Activated CD4-positive, alpha-beta T cell treated with anti-CD3 and anti-CD28 coated beads, Interleukin-2, amount 10 ng/mL, durations not matched to agents 24 days and 14 days (primary cell): Measurements from ENCODE around the gene MANSC1. TPM values are rescaled to one million over a fixed set of nuclear protein-coding genes. Genes with fewer than 3 reads are reported as not detected.

Experiments used
- DNase-seq: peaks from one replicate; pipeline ENCODE4 v3.0.0; 2022
- H3K27ac Mint-ChIP-seq: one replicate; pipeline ENCODE4 v1.8.0; 2022; ENCODE audit warnings: mild to moderate bottlenecking, mixed read lengths
- H3K27me3 Mint-ChIP-seq: one replicate; pipeline ENCODE4 v1.8.0; 2022; ENCODE audit warnings: mixed read lengths
- H3K36me3 Mint-ChIP-seq: one replicate; pipeline ENCODE4 v1.8.0; 2022; ENCODE audit warnings: low read depth, mild to moderate bottlenecking, mixed read lengths
- H3K4me1 Mint-ChIP-seq: one replicate; pipeline ENCODE4 v1.8.0; 2021; ENCODE audit warnings: mixed read lengths
- H3K4me3 Mint-ChIP-seq: one replicate; pipeline ENCODE4 v1.8.0; 2022; ENCODE audit warnings: mild to moderate bottlenecking, moderate library complexity, mixed read lengths
- H3K9me3 Mint-ChIP-seq: one replicate; pipeline ENCODE4 v1.8.0; 2021; ENCODE audit warnings: mixed read lengths
- intact Hi-C: fragments of 100-400 bp; cut with micrococcal nuclease; formaldehyde crosslinking; loops from one replicate; pipeline ENCODE4 v1.15.1; 2023
- total RNA-seq: library from RNA; stranded (reverse); gene quantifications from 2 replicates; pipeline ENCODE4 v1.2.3, GENCODE V29; 2022

The MANSC1 gene
- 0.88 and 1.1 TPM in 2 replicates for total RNA-seq

DNA sequence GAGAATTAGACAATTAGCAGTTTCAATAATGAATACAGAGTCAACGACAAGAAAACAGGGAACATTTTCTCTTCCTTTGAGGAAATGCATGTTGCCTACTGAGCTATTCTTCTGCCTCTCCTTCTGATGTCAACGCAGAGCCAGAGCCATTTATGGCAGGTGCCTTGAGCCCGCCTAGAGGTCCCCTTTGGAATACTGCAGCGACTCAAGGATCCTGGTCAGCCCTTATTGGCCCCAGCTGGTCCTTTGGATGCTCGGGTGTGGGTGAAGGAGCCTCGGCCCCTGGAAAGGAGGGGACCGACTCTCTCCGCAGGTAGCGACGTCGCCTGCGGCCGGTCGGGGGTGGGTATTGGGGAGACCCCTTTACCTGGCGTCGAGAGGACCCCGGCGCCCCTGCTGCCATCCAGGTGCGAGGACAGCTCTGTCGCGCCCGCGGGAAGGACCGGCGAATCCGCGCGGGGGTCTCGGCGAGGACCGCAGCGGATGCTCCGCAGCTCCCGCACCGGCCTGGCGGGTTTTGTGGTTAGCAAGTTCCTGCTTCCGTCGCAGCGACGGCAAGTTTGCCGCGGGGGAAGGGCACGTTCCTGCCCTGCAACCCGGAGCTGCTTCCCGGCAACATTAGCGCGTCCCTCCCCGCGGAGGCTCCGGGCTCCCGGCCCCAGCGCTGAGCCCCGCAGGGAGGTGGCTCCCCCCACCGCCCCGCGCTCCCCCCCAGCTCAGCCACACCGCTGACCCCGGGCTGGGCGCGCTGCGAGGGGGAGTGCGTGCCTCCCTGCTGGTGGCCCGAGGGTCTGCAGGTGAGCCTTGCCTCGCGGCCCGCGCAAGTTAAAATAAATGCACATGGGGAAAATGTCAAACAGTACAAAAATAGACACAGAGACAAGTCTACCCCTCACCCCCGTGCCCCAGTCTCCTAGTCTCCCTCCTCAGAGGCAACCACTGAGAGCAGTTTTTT, at the start of gene MANSC1:
Gene MANSC1 (minus strand): TSS at position 532 of the 955 bp plus-strand sequence. CDS start 6,928 bp downstream, outside the sequence.
- Mint-ChIP-seq H3K4me1 (peaks cover 24% of the 10 kb centered on the region), H3K27ac (peak within 1 kb of the TSS; percentile 47), H3K4me3 (peak within 1 kb of the TSS; percentile 62), H3K36me3 (no peaks in the 10 kb centered on the region), H3K9me3 (no peaks in the 10 kb centered on the region), H3K27me3 (peaks cover 1% of the 10 kb centered on the region)
- DNase-seq, result peak; percentile 85
- intact Hi-C loops, result no loop called here

GRCh38 chr12:12399161-12399560, 49.1 kb upstream of the MANSC1 start:
- no peak overlapping the region for H3K27ac Mint-ChIP-seq
- intact Hi-C loops, result no loop called here
- DNase-seq, result no peak
- peaks cover 6% of the 10 kb centered on the region for H3K9me3 Mint-ChIP-seq
- no peak overlapping the region for H3K4me3 Mint-ChIP-seq
- H3K27me3 Mint-ChIP-seq, result no peaks in the 10 kb centered on the region
- peaks cover 41% of the 10 kb centered on the region for H3K4me1 Mint-ChIP-seq
- peaks cover 41% of the 10 kb centered on the region for H3K36me3 Mint-ChIP-seq

DNA sequence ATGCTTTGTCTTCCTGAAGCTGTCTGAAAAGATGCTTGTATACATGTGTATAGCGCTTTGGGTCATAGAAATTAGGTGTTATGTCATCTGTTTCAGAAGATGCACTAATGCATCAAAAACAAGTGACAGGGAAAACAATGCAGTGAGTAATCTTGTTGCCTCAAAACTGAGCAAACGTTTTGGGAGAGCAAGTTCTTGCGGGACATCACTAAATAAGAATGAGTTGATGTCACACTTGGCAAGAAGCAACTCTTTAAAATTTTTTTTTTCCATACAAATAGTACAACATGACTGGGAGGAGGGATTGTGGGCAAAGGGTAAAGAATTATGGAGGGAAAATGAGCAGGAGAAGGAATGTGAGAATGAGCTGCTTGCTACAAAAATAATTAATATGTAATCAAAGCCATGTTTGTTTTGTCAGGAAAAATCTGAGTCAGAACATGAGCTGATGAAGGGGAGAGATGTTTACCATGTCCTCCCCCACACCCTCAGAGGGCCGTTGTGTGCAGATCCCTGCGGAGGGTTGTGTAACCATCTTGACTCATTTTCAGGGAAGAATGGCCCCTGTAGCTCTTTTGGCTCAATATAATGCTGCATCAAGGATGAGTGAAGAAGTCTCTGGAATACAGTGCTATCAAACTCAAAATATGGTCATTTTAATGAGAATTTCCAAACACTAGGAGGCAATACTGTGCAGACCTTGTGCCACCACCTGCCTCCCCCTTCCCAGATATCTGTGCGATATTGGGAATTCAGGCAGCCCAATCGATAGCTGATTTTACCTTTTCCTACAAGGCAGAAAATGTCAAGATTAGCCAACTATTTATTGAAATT, 48.2 kb upstream of the MANSC1 start:
- DNase-seq, result no peak
- H3K4me3 Mint-ChIP-seq, result no peak overlapping the region
- peak overlapping the region; percentile 34 for H3K27ac Mint-ChIP-seq
- intact Hi-C loops, result no loop called here
- peaks cover 6% of the 10 kb centered on the region for H3K9me3 Mint-ChIP-seq
- H3K4me1 Mint-ChIP-seq, result peaks cover 34% of the 10 kb centered on the region
- no peaks in the 10 kb centered on the region for H3K27me3 Mint-ChIP-seq
- H3K36me3 Mint-ChIP-seq, result peaks cover 39% of the 10 kb centered on the region

GRCh38 chr12:12397184-12397583, 47.1 kb upstream of the MANSC1 start:
- Mint-ChIP-seq H3K27ac (no peak overlapping the region), H3K9me3 (peaks cover 2% of the 10 kb centered on the region), H3K4me3 (no peak overlapping the region), H3K27me3 (no peaks in the 10 kb centered on the region), H3K36me3 (peaks cover 39% of the 10 kb centered on the region), H3K4me1 (peaks cover 33% of the 10 kb centered on the region)
- intact Hi-C loops, result no loop called here
- DNase-seq, result no peak

- DNase-seq, result no peak
- Mint-ChIP-seq H3K27ac (no peak overlapping the region), H3K36me3 (peaks cover 38% of the 10 kb centered on the region), H3K4me3 (no peak overlapping the region), H3K4me1 (peaks cover 33% of the 10 kb centered on the region), H3K9me3 (no peaks in the 10 kb centered on the region), H3K27me3 (no peaks in the 10 kb centered on the region)
- intact Hi-C loops, result no loop called here
Measured at GRCh38 chr12:12396694-12397093, 46.7 kb upstream of the MANSC1 start.

- peaks cover 19% of the 10 kb centered on the region for H3K4me1 Mint-ChIP-seq
- DNase-seq, result no peak
- peaks cover 7% of the 10 kb centered on the region for H3K9me3 Mint-ChIP-seq
- H3K36me3 Mint-ChIP-seq, result peaks cover 31% of the 10 kb centered on the region
- intact Hi-C loops, result no loop called here
- H3K27me3 Mint-ChIP-seq, result no peaks in the 10 kb centered on the region
- no peak overlapping the region for H3K4me3 Mint-ChIP-seq
- H3K27ac Mint-ChIP-seq, result no peak overlapping the region
Measured at GRCh38 chr12:12393171-12393570, 43.1 kb upstream of the MANSC1 start.

- Mint-ChIP-seq H3K36me3 (peaks cover 31% of the 10 kb centered on the region), H3K27ac (no peak overlapping the region), H3K9me3 (peaks cover 7% of the 10 kb centered on the region), H3K27me3 (no peaks in the 10 kb centered on the region), H3K4me1 (peaks cover 20% of the 10 kb centered on the region), H3K4me3 (no peak overlapping the region)
- intact Hi-C loops, result no loop called here
- no peak for DNase-seq
Measured at GRCh38 chr12:12392413-12392812, 42.4 kb upstream of the MANSC1 start.

DNA sequence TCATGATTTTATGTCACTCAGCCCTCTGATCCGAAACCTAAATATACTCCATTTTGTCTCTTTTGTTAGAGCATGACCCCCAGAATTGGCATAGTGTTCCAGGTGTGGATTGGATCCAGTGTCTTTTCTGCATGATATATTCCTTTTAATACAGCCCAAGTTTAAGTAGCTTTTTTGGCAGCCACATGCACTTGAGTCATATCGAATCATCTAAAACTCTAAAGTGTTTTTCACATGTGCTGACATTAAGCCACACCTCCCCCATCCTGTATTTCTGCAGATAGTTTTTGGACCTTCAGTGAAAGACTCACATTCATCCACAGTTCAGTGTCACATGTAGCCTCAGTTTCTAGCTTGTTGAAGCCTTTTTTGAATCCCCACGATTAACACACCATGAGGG, 37.5 kb upstream of the MANSC1 start:
- Mint-ChIP-seq H3K27me3 (no peaks in the 10 kb centered on the region), H3K36me3 (peaks cover 26% of the 10 kb centered on the region), H3K4me3 (peak overlapping the region; percentile 42), H3K27ac (peak overlapping the region; percentile 84), H3K4me1 (peaks cover 25% of the 10 kb centered on the region), H3K9me3 (peaks cover 7% of the 10 kb centered on the region)
- intact Hi-C loops, result no loop called here
- no peak for DNase-seq

GRCh38 chr12:12384571-12385340, 34.7 kb upstream of the MANSC1 start:
- peak overlapping the region; percentile 65 for H3K4me3 Mint-ChIP-seq
- intact Hi-C loops, result loop anchor here (5.0 kb wide), 1 partner anchor 53 kb away; no protein-coding TSS in a partner anchor
- peak; percentile 85 for DNase-seq
- peaks cover 31% of the 10 kb centered on the region for H3K4me1 Mint-ChIP-seq
- H3K36me3 Mint-ChIP-seq, result peaks cover 26% of the 10 kb centered on the region
- H3K27me3 Mint-ChIP-seq, result no peaks in the 10 kb centered on the region
- H3K27ac Mint-ChIP-seq, result peak overlapping the region; percentile 91
- peaks cover under 1% of the 10 kb centered on the region for H3K9me3 Mint-ChIP-seq

DNA sequence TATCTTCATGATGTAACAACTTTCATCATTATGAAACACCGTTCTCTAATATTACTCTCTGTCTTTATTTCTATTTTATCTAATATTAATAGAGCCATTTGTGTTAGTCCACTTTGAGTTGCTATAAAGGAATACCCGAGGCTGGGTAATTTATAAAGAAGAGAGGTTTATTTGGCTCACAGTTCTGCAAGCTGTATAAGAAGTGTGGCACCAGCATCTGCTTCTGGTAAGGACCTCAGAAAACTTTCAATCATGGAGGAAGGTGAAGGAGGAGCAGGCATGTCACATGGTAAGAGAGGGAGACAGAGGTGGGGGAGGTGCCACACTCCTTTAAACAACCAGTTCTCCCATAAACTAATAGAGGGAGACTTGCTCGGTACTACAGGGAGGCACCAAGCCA, 31.9 kb upstream of the MANSC1 start:
- no peaks in the 10 kb centered on the region for H3K9me3 Mint-ChIP-seq
- intact Hi-C loops, result loop anchor here (5.0 kb wide), 1 partner anchor 55 kb away; no protein-coding TSS in a partner anchor
- H3K4me3 Mint-ChIP-seq, result no peak overlapping the region
- no peak for DNase-seq
- no peak overlapping the region for H3K27ac Mint-ChIP-seq
- H3K27me3 Mint-ChIP-seq, result no peaks in the 10 kb centered on the region
- H3K4me1 Mint-ChIP-seq, result peaks cover 34% of the 10 kb centered on the region
- peaks cover 29% of the 10 kb centered on the region for H3K36me3 Mint-ChIP-seq

DNA sequence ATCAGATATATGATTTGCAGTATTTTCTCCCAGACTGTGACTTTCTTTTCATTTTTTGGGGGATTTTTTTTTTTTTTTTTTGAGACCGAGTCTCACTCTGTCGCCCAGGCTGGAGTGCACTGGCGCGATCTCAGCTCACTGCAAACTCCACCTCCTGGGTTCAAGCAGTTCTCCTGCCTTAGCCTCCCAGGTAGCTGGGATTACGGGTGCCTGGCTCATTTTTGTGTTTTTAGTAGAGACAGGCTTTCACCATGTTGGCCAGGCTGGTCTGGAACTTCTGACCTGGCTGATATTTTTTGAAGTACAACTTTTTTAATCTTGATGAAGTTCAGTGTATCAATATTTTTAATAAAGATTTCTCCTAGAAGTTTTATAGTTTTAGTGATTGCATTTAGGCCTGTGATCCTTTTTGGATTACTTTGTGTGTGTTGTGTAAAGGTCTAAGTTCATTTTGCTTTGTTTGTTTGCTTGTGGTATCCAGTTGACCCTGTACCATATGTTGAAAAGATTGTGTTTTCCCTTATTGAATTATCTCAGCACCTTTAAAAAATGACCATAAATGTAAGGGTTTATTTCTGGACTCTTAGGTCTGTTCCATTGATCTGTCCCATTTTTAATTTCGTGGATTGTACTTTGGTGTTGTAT, 31.0 kb upstream of the MANSC1 start:
- no peak for DNase-seq
- Mint-ChIP-seq H3K36me3 (peaks cover 31% of the 10 kb centered on the region), H3K27me3 (no peaks in the 10 kb centered on the region), H3K4me3 (no peak overlapping the region), H3K27ac (peak overlapping the region; percentile 39), H3K4me1 (peaks cover 38% of the 10 kb centered on the region), H3K9me3 (no peaks in the 10 kb centered on the region)
- intact Hi-C loops, result loop anchor here (5.0 kb wide), 1 partner anchor 56 kb away; no protein-coding TSS in a partner anchor

DNA sequence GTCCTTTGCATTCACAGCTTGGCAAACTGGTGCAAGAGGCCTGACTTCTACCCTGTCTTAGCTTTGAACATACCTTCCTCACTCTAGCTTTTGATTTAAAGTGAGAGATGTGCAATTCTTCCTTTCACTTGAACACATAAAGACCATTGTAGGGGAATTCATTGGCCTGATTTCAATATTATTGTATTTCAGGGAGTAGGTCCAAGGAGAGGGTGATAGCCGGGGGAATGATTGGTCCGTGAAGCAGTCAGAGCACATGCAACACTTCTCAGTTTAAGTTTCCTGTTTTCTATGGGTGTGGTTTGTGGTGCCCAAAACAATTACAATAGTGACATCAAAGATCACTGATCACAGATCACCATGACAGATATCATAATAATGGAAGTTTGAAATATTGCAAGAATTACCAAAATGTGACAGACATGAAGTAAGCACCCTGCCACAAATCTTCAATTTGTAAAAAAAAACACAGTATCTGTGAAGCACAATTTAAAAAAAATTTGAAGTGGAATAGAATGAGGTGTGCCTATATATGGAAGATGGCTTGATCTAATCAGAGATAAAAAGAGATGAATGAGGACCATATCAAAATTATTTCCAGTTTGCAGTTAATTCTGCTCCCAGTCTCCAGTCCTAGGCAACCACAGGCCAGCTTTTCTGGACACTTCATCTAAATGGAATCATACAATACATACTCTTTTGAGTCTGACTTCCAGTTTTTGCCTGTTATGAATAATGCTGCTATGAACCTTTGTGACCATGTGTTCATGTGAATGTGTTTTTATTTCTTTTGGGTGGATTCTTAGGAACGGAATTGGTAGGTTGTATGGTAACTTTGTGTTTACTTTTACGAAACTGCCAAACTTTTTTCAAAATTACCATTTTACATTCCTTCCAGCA, 30.0 kb upstream of the MANSC1 start:
- intact Hi-C loops, result loop anchor here (5.0 kb wide), 1 partner anchor 57 kb away; no protein-coding TSS in a partner anchor
- peak overlapping the region; percentile 88 for H3K27ac Mint-ChIP-seq
- peaks cover 35% of the 10 kb centered on the region for H3K36me3 Mint-ChIP-seq
- peak overlapping the region; percentile 49 for H3K4me3 Mint-ChIP-seq
- no peaks in the 10 kb centered on the region for H3K27me3 Mint-ChIP-seq
- peaks cover 35% of the 10 kb centered on the region for H3K4me1 Mint-ChIP-seq
- DNase-seq, result peak; percentile 77
- no peaks in the 10 kb centered on the region for H3K9me3 Mint-ChIP-seq
